HEK293 (cell line): ENCODE results near the gene DENND1A.
A peak's percentile ranks its signal among the peaks of the same experiment; 100 is the strongest.

ENCODE experiments used
- CTCF ChIA-PET: fragments of 350-600 bp; formaldehyde crosslinking; extraction: SDS; loops from one replicate; lab custom pipeline; 2021; ENCODE audit warnings: antibody characterized with exemption; lab: Yijun Ruan, JAX
- POLR2A ChIA-PET: fragments of 300-600 bp; formaldehyde crosslinking; extraction: SDS; loops from one replicate; lab custom pipeline; 2020; ENCODE audit warnings: antibody characterized with exemption, inconsistent platforms; lab: Yijun Ruan, JAX
- H3K27ac ChIP-seq: fragments of 200-500 bp; sonication (Bioruptor generic); 2 replicates; pipeline ENCODE4 v1.5.1; 2014; ENCODE audit warnings: low read depth, low read length, control low read depth, inconsistent platforms; ENCODE audit errors: extremely low read depth
- H3K36me3 ChIP-seq, 2 experiments: fragments of 200-500 bp in 1 of 2; sonication (Bioruptor generic) in 1 of 2; 1 replicate in 1 of 2; 2 replicates in 1 of 2; pipeline ENCODE4 v1.5.1; 2014 to 2017; ENCODE audit warnings: inconsistent platforms in 2 of 2, low read length in 2 of 2; ENCODE audit not compliant: control insufficient read depth in 2 of 2, insufficient read depth in 1 of 2
- H3K4me1 ChIP-seq: fragments of 200-500 bp; sonication (Bioruptor generic); 2 replicates; pipeline ENCODE4 v1.5.1; 2014; ENCODE audit warnings: mild to moderate bottlenecking, low read length, inconsistent platforms; ENCODE audit not compliant: control insufficient read depth, insufficient read depth
- H3K4me3 ChIP-seq: 2 replicates; pipeline ENCODE4 v1.5.1; 2011; ENCODE audit warnings: low read depth, mild to moderate bottlenecking, control low read depth, low read length, moderate library complexity
- H3K9me3 ChIP-seq: fragments of 200-500 bp; sonication (Bioruptor generic); 2 replicates; pipeline ENCODE4 v1.5.1; 2014; ENCODE audit warnings: low read depth, low read length, inconsistent platforms; ENCODE audit not compliant: control insufficient read depth, insufficient read depth
- BCL11B ChIP-seq: fragments of 450-650 bp; formaldehyde crosslinking; IDR thresholded peaks from 2 replicates; pipeline ENCODE4 v1.5.1; 2016; ENCODE audit warnings: low read depth, missing biosample characterization, missing genetic modification characterization
- GFI1B ChIP-seq: fragments of 450-650 bp; formaldehyde crosslinking; IDR thresholded peaks from 2 replicates; pipeline ENCODE4 v1.5.1; 2016; ENCODE audit warnings: missing biosample characterization, missing genetic modification characterization
- GLI4 ChIP-seq: fragments of 450-650 bp; formaldehyde crosslinking; IDR thresholded peaks from 2 replicates; pipeline ENCODE4 v1.5.1; 2016; ENCODE audit warnings: missing biosample characterization, missing genetic modification characterization
- GLIS1 ChIP-seq: fragments of 450-650 bp; formaldehyde crosslinking; IDR thresholded peaks from 2 replicates; pipeline ENCODE4 v1.5.1; 2016; ENCODE audit warnings: missing biosample characterization, missing genetic modification characterization
- IKZF3 ChIP-seq: fragments of 450-650 bp; IDR thresholded peaks from 2 replicates; pipeline ENCODE4 v1.5.0; 2018; ENCODE audit warnings: missing biosample characterization, mild to moderate bottlenecking, missing genetic modification characterization, moderate library complexity
- KLF1 ChIP-seq: fragments of 450-650 bp; formaldehyde crosslinking; IDR thresholded peaks from 2 replicates; pipeline ENCODE4 v1.5.1; 2016; ENCODE audit warnings: missing biosample characterization, missing genetic modification characterization
- KLF16 ChIP-seq: fragments of 450-650 bp; formaldehyde crosslinking; IDR thresholded peaks from 2 replicates; pipeline ENCODE4 v1.5.1; 2017; ENCODE audit warnings: missing biosample characterization, missing genetic modification characterization
- SCRT1 ChIP-seq: fragments of 450-650 bp; formaldehyde crosslinking; IDR thresholded peaks from 2 replicates; pipeline ENCODE4 v1.5.1; 2016; ENCODE audit warnings: missing biosample characterization, missing genetic modification characterization, borderline replicate concordance
- ZIC2 ChIP-seq: fragments of 450-650 bp; formaldehyde crosslinking; IDR thresholded peaks from 2 replicates; pipeline ENCODE4 v1.5.1; 2016; ENCODE audit warnings: missing biosample characterization, missing genetic modification characterization
- ZNF146 ChIP-seq: fragments of 450-650 bp; formaldehyde crosslinking; IDR thresholded peaks from 2 replicates; pipeline ENCODE4 v1.5.1; 2016; ENCODE audit warnings: missing biosample characterization, missing genetic modification characterization
- ZNF169 ChIP-seq: fragments of 450-650 bp; formaldehyde crosslinking; IDR thresholded peaks from 2 replicates; pipeline ENCODE4 v1.5.1; 2016; ENCODE audit warnings: missing biosample characterization, missing genetic modification characterization
- ZNF174 ChIP-seq: fragments of 450-650 bp; formaldehyde crosslinking; IDR thresholded peaks from 2 replicates; pipeline ENCODE4 v1.5.0; 2017; ENCODE audit warnings: missing biosample characterization, mild to moderate bottlenecking, missing genetic modification characterization
- ZNF221 ChIP-seq: fragments of 450-650 bp; formaldehyde crosslinking; IDR thresholded peaks from 2 replicates; pipeline ENCODE4 v1.5.1; 2017; ENCODE audit warnings: missing biosample characterization, missing genetic modification characterization, borderline replicate concordance
- ZNF274 ChIP-seq, 2 experiments: fragments of 200-500 bp in 1 of 2; fragments of 450-650 bp in 1 of 2; sonication (Bioruptor generic) in 1 of 2; formaldehyde crosslinking in 1 of 2; IDR thresholded peaks; 2 replicates each; pipeline versions ENCODE4 v1.5.1 to v1.6.1; 2014 to 2016; ENCODE audit warnings: borderline replicate concordance in 1 of 2, inconsistent platforms in 1 of 2, low read length in 1 of 2, missing biosample characterization in 1 of 2, missing genetic modification characterization in 1 of 2
- ZNF398 ChIP-seq: fragments of 450-650 bp; formaldehyde crosslinking; IDR thresholded peaks from 2 replicates; pipeline ENCODE4 v1.5.1; 2017; ENCODE audit warnings: missing biosample characterization, missing genetic modification characterization
- ZNF600 ChIP-seq: fragments of 450-650 bp; formaldehyde crosslinking; IDR thresholded peaks from 2 replicates; pipeline ENCODE4 v1.5.1; 2016; ENCODE audit warnings: missing biosample characterization, missing genetic modification characterization
- ZNF654 ChIP-seq: fragments of 450-650 bp; formaldehyde crosslinking; IDR thresholded peaks from 2 replicates; pipeline ENCODE4 v1.5.1; 2016; ENCODE audit warnings: low read depth, missing biosample characterization, missing genetic modification characterization
- ZNF664 ChIP-seq: fragments of 450-650 bp; formaldehyde crosslinking; IDR thresholded peaks from 2 replicates; pipeline ENCODE4 v1.5.1; 2016; ENCODE audit warnings: missing biosample characterization, missing genetic modification characterization
- ZNF76 ChIP-seq: fragments of 450-650 bp; formaldehyde crosslinking; IDR thresholded peaks from 2 replicates; pipeline ENCODE4; 2016; ENCODE audit warnings: low read depth, missing biosample characterization, missing genetic modification characterization, borderline replicate concordance
- ZNF776 ChIP-seq: fragments of 450-650 bp; formaldehyde crosslinking; IDR thresholded peaks from 2 replicates; pipeline ENCODE4 v1.5.0; 2017; ENCODE audit warnings: missing biosample characterization, missing genetic modification characterization, borderline replicate concordance
- ZNF792 ChIP-seq: fragments of 450-650 bp; formaldehyde crosslinking; IDR thresholded peaks from 2 replicates; pipeline ENCODE4 v1.5.1; 2016; ENCODE audit warnings: missing biosample characterization, missing genetic modification characterization
- TF ChIP-seq, protein P1 (sequence below): IDR thresholded peaks from 2 replicates; pipeline ENCODE4 v1.6.1; 2011; ENCODE audit warnings: mild to moderate bottlenecking, low read depth, low read length, borderline replicate concordance
- TF ChIP-seq, protein P2 (sequence below): fragments of 450-650 bp; formaldehyde crosslinking; IDR thresholded peaks from 2 replicates; pipeline ENCODE4 v1.5.1; 2017; ENCODE audit warnings: missing biosample characterization, missing genetic modification characterization

DENND1A gene

GRCh38 chr9:123368023-123368422, 561.9 kb downstream of the DENND1A start:
- H3K36me3 ChIP-seq = no peaks in the 10 kb centered on the region
- CTCF ChIA-PET = interaction anchor here (0.6 to 2.1 kb wide), 4 partner anchors 13 to 796 kb away, joined by 3 to 11 read pairs (median 4); partner anchors contain the start of gene CRB2
- POLR2A ChIA-PET = no interaction called here
- no peaks in the 10 kb centered on the region for H3K4me1 ChIP-seq
- no peaks in the 10 kb centered on the region for H3K9me3 ChIP-seq
- no peak overlapping the region for H3K4me3 ChIP-seq
- TF ChIP-seq KLF1 (peak; percentile 35; the same call in 1 of the 2 replicates), ZNF654 (no peak)
- no peak overlapping the region for H3K27ac ChIP-seq

GRCh38 chr9:123365881-123366528, 563.9 kb downstream of the DENND1A start:
- no peak overlapping the region for H3K27ac ChIP-seq
- no peaks in the 10 kb centered on the region for H3K36me3 ChIP-seq
- no peaks in the 10 kb centered on the region for H3K9me3 ChIP-seq
- H3K4me1 ChIP-seq = no peaks in the 10 kb centered on the region
- ChIA-PET POLR2A (no interaction called here), CTCF (interaction anchor here (1.4 to 1.5 kb wide), 2 partner anchors 11 to 13 kb away, joined by 3 to 9 read pairs; no protein-coding TSS in a partner anchor)
- no peak overlapping the region for H3K4me3 ChIP-seq
- no peak for TF ChIP-seq ZNF169 (tag by site-specific recombination)
- no peak for TF ChIP-seq ZNF146
- TF ChIP-seq ZNF664 (tag by site-specific recombination) = no peak
- TF ChIP-seq GLI4 (tag by site-specific recombination) = no peak
- no peak for TF ChIP-seq BCL11B (tag by site-specific recombination)
- TF ChIP-seq ZNF398 = no peak
- TF ChIP-seq GFI1B (tag by site-specific recombination) = no peak
- TF ChIP-seq SCRT1 = no peak
- no peak for TF ChIP-seq ZNF274 (IDR thresholded peaks at IDR 0.05; ENCODE audit: low read length)
- TF ChIP-seq ZNF274 (tag by site-specific recombination; IDR thresholded peaks at IDR 0.05; ENCODE audit: borderline replicate concordance) = no peak
- TF ChIP-seq ZNF776 (tag by site-specific recombination) = no peak
- no peak for TF ChIP-seq ZIC2
- no peak for TF ChIP-seq ZNF600 (tag by site-specific recombination)
- TF ChIP-seq ZNF221 = no peak
- TF ChIP-seq, protein P1, sequence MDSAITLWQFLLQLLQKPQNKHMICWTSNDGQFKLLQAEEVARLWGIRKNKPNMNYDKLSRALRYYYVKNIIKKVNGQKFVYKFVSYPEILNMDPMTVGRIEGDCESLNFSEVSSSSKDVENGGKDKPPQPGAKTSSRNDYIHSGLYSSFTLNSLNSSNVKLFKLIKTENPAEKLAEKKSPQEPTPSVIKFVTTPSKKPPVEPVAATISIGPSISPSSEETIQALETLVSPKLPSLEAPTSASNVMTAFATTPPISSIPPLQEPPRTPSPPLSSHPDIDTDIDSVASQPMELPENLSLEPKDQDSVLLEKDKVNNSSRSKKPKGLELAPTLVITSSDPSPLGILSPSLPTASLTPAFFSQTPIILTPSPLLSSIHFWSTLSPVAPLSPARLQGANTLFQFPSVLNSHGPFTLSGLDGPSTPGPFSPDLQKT = no peak
- no peak for TF ChIP-seq KLF16

DNA sequence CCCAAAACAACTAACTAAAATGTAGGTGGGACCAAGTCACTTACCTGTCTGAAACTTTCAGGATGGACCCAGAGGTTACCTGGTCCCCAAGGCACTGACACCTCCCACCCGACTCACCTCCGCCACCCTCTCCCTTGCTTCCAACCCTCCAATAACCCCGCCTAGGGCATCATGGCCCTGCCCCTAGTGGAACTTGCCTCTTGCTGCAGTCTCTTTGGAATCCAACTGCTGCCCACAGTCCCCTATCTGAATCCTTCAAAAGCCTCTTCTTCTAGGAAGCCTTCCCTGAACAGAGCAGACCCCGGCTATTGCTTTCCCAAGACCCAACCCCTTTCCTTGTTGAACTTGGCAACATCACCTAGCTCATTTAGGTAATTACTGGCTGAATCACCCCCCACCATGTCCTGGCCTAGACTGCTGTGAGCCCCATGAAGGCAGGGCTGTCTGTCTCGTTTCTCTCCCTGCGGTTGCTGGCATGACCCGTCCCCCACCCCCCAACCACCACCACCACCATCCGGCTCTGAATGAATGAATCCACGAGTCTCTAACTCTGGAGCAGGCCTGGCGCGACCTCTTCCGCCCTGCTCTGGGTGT, 564.5 kb downstream of the DENND1A start:
- Histone ChIP-seq H3K4me3 (no peak overlapping the region), H3K9me3 (no peaks in the 10 kb centered on the region), H3K36me3 (no peaks in the 10 kb centered on the region), H3K27ac (no peak overlapping the region), H3K4me1 (no peaks in the 10 kb centered on the region)
- POLR2A ChIA-PET = no interaction called here
- CTCF ChIA-PET = interaction anchor here (0.6 to 1.5 kb wide), 6 partner anchors 10 to 51 kb away, joined by 3 to 9 read pairs (median 3); no protein-coding TSS in a partner anchor
- TF ChIP-seq ZNF76 = no peak
- no peak for TF ChIP-seq IKZF3 (tag by site-specific recombination)
- TF ChIP-seq BCL11B (tag by site-specific recombination) = no peak
- no peak for TF ChIP-seq ZNF398
- no peak for TF ChIP-seq ZNF174 (tag by site-specific recombination)
- no peak for TF ChIP-seq SCRT1
- TF ChIP-seq ZIC2 = peak; percentile 55
- no peak for TF ChIP-seq ZNF792 (tag by site-specific recombination)
- TF ChIP-seq, protein P2, sequence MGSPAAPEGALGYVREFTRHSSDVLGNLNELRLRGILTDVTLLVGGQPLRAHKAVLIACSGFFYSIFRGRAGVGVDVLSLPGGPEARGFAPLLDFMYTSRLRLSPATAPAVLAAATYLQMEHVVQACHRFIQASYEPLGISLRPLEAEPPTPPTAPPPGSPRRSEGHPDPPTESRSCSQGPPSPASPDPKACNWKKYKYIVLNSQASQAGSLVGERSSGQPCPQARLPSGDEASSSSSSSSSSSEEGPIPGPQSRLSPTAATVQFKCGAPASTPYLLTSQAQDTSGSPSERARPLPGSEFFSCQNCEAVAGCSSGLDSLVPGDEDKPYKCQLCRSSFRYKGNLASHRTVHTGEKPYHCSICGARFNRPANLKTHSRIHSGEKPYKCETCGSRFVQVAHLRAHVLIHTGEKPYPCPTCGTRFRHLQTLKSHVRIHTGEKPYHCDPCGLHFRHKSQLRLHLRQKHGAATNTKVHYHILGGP (tag by site-specific recombination) = peak; percentile 36; the same call in 1 of the 2 replicates
- TF ChIP-seq GLIS1 (tag by site-specific recombination) = peak; percentile 72
